ENCODE data around the gene MEGF6.

Gene MEGF6, protein sequence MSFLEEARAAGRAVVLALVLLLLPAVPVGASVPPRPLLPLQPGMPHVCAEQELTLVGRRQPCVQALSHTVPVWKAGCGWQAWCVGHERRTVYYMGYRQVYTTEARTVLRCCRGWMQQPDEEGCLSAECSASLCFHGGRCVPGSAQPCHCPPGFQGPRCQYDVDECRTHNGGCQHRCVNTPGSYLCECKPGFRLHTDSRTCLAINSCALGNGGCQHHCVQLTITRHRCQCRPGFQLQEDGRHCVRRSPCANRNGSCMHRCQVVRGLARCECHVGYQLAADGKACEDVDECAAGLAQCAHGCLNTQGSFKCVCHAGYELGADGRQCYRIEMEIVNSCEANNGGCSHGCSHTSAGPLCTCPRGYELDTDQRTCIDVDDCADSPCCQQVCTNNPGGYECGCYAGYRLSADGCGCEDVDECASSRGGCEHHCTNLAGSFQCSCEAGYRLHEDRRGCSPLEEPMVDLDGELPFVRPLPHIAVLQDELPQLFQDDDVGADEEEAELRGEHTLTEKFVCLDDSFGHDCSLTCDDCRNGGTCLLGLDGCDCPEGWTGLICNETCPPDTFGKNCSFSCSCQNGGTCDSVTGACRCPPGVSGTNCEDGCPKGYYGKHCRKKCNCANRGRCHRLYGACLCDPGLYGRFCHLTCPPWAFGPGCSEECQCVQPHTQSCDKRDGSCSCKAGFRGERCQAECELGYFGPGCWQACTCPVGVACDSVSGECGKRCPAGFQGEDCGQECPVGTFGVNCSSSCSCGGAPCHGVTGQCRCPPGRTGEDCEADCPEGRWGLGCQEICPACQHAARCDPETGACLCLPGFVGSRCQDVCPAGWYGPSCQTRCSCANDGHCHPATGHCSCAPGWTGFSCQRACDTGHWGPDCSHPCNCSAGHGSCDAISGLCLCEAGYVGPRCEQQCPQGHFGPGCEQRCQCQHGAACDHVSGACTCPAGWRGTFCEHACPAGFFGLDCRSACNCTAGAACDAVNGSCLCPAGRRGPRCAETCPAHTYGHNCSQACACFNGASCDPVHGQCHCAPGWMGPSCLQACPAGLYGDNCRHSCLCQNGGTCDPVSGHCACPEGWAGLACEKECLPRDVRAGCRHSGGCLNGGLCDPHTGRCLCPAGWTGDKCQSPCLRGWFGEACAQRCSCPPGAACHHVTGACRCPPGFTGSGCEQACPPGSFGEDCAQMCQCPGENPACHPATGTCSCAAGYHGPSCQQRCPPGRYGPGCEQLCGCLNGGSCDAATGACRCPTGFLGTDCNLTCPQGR (N-terminal part only)

DNA sequence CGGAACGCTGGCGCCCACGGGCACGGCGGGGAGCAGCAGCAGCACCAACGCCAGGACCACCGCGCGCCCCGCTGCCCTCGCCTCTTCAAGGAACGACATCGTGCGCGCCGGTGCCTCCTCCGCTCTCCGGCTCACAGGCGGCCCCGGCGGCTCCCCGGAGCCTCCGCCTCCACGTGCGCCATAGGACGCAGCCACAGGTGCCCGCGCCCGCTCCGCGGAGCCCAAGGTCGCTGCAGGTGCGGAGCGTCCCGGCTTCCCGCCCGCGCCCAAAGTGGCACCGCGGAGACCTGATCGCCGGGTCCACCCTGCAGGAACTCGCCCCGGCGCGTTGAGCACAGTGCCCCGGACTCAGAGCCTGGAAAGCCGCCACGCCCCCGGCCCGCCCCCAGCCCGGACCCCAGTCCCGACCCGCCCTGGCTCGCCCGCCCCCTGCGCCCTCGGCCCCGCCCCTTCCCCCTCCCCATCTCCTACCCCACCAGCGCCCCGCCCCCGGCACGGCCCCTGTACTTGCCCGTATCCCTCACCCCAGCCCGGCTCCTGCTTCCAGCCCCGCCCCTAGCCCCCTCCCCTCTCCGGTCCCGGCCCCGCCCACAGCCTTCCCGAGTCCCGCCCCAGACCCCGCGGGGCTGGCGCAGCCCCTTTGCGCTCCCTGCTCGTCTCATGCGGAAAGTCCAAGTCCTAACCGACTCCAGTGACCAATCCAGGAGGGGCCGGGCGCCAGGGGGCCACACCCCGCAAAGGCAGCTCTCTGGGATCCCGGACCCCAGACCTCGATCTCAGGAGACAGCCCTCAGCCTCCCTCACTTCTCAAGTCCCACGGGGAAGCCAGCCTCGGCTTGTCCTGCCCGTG, at the start of gene MEGF6:
MEGF6 (minus strand) TSS at position 339 of the 850 bp plus-strand sequence; CDS start at position 99, 240 bp downstream.
- DNase-seq (ENCODE audit: low read depth in 2 of 2) = peak; percentile 29 to 66

DNA sequence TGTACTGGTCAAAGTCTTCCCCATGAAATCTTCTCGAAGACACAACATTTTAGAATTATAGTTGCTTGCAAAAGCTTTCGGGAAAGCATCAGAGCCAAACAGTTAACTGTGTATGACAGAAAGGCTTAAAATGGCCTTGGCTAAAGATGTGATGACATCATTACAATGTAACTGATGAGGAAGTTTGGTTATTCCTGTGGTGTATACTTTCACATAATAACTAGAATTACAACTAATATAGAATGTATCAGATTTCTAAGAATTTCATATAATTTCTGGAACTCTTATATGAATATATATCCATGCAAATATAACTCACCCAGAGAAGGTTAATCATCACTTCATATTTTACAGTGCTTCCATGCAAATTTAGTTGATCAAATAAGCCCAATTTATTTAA, 49.4 kb upstream of the MEGF6 start:
- DNase-seq (ENCODE audit: low read depth in 2 of 2) = no peak

DNA sequence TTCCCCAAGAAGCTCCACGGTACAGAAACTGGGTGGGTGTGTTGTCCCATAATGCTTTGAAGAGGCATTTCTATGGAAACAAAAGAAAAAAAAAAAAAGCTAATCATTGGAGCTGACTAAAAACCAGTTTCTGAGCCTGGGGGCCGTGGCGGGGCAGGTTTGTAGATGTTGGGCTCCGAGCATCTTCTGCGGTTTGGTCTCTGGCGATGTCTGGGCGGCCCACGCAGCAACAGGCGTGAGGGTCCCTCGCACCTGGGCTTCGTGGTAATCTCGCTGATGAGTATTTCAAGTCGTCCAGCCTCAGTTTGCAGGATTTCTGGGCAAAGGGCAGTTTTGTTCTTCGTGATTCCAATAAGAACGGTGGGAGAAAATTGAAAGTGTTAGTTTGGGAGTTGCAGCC, 47.8 kb upstream of the MEGF6 start:
- DNase-seq (ENCODE audit: low read depth in 2 of 2) = no peak

DNA sequence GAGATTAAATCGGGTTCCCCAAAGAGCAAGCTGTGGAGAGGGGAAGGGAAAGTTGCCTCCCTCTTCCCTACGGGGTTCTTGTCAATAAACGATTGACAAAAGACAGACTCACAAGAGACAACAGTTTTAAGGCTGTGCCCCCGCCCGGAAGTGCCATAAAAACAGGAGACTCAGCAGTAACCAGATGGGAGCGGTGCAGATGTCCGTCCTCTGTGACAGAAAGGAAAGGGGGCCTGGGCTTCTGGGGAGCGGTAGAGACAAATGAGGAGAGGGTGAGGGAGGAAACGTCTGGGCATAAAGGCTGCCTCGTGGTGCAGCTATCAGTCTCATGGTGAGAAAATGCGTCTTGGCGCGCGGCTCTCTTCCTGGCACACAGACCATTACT, 46.9 kb upstream of the MEGF6 start:
- no peak for DNase-seq (ENCODE audit: low read depth in 2 of 2)

DNA sequence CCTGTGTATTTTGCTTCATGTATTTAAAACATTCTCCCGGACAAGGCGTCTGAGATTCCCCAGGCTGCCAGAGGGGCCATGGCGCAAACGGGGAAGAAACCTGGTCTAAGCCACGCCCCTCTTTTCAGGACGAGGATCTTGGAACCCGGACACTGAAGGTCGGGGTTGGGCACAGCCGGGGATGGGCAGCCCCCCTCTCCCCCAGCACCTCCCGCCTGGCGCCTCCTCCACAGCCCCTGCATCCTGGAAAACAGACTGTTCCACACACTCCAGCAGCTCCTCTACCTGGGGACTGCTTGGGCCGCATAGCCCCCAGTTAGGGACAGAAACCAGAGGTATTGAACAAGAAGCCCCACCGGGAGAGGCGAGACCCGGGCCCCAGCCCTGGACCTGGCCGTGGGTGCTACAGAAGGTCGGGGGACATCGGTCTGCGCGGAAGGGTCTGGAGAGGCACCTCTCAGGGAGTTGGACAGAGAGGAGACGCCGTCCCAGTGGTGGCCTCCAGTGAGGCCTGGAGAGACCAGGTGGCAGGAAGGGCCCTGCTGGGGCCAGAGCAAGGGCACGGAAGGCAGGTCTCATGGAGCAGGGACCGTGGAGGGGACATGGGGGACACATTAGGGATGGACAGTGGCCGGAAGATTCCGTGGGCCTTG, 46.4 kb upstream of the MEGF6 start:
- DNase-seq (ENCODE audit: low read depth in 2 of 2) = no peak

DNA sequence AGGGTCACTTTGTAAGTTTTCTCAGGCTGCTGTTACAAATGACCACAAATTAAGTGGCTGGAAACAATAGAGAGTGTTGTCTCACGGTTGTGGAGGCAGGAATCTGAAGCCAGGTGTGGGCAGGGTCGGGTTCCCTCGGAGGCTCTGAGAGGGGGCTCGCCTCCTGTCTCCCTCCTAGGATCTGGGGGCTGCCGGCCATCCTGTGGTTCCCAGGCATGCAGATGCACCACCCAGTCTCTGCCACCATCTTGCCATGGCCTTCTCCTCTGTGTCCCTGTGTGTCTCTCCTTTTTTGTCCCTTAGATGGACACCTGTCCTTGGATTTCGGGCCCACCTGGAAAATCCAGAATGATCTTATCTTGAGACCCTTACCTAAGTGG, 45.8 kb upstream of the MEGF6 start:
- no peak for DNase-seq (ENCODE audit: low read depth in 2 of 2)

DNA sequence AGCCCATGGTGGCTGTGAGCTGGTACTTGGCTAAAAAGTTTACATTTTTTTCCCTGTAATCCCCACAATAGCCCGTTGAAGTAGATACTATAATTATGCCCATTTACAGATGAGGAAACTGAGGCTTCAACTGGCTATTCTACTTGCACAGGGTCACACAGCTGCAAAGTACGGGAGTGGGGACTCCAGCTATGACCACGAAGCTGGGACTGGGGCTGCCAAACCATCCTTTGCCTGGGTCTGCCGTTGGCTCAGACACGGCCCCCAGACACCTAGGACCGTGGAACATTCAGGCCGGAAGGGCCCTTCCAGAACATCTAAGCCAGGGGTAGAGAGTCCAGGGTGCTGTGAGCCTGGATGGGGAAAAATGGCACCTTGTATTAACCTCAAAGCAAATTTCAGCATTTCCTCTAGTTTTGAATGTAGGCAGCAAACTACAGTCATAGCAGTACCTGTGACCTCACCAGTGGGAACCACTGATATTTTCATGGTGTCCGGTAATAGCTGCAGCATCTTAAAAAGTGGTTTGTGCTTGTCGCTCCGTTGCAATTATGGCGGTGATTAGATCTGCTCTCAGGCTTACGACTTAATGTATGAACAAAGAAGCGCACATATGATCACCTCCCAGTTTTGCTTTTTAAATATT, 45.3 kb upstream of the MEGF6 start:
- no peak for DNase-seq (ENCODE audit: low read depth in 2 of 2)

DNA sequence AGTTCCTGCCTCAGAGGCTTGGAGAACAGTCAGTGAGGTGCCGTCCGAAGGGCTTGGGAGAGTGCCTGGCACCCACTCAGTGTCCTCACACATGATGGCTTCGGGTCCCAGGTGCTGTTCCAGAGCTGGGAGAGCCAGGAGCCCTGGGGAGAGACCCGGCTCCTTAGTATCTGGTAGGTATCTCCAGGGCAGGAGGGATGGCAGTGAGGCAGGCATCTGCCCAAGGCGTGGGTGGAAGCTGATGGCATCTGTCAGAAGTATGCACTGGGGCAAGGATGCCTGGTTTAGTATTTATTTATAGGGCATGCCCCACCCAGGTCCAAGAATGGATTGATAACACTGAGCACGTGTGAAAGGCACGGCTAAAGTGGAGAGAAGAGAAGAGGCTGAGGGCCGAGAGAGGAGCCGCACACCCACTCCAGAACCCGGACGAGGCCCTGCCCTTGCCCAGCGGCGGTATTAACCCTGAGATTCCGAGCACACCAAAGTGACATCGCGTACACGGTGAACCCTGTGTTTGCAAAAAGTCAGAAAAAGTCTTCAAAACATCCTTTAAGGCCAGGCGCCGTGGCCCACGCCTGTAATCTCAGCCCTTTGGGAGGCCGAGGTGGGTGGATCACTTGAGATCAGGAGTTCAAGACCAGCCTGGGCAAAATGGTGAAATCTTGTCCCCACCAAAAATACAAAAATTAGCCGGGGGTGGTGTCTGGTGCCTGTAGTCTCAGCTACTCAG, 43.4 kb upstream of the MEGF6 start:
- DNase-seq (ENCODE audit: low read depth in 2 of 2) = no peak

DNA sequence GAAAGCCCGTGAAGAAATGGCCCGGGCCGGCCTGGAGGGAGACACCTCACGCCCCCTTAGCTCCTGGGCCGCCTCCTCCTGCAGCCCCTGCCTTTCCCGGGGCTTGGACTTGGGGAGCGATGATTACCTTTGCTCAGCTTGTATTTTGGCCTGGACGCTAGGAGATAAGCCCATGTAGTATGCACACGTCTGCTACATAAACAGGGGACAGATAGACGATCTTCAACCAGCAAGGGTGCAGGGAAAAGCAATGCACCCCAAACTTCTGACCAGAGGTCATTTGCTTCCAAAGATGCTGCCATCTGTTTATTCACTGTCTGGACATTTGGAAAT, 41.9 kb upstream of the MEGF6 start:
- no peak for DNase-seq (ENCODE audit: low read depth in 2 of 2)

DNA sequence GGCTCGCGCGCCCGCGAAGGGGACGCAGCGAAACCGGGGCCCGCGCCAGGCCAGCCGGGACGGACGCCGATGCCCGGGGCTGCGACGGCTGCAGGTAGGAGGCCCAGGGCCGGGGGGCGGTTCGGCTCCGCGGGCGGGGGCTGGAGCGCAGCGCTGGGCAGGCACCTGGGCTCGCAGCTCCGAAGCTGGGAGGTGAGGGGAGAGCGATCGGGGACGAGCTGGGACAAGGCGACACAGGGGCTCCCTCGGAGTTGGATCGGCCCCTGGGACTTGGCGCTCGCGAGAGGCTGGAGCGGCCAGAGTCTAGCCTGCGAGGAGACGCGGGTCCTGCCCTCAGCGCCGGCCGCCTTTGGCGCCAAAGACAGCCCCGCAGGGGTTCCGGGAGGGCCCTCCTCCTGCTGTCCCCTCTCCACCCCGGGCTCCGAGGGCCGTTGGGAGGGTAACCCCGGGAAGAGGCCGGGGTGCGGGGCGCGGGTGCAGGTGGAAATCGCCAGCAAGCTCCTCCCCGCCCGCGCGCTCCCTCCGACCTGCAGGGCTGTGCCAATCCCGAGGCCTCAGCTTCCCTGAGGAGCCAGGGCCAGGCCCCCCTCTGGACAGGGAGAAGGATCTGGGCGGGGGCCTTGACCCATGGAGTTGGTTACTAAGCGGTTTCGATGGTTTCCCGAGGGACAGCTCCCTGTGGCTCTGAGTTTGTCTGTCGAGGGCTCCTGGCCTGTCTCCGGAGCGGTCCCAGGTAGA, 41.4 kb upstream of the MEGF6 start:
- DNase-seq (ENCODE audit: low read depth in 2 of 2) = no peak

DNA sequence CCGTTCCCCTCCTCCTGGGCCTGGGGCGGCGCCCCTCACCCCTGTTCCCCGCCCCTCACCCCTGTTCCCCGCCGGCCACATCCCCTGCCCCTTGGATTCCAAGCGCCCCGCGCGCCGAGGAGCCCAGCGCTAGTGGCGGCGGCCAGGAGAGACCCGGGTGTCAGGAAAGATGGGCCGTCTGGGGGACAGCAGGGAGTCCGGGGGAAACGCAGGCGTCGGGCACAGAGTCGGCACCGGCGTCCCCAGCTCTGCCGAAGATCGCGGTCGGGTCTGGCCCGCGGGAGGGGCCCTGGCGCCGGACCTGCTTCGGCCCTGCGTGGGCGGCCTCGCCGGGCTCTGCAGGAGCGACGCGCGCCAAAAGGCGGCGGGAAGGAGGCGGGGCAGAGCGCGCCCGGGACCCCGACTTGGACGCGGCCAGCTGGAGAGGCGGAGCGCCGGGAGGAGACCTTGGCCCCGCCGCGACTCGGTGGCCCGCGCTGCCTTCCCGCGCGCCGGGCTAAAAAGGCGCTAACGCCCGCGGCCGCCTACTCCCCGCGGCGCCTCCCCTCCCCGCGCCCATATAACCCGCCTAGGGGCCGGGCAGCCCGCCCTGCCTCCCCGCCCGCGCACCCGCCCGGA, 40.7 kb upstream of the MEGF6 start, which contains the start of gene TP73:
TP73 (plus strand) TSS at position 587 of the 618 bp plus-strand sequence. CDS start 29,850 bp downstream, outside the sequence.
- DNase-seq (ENCODE audit: low read depth in 2 of 2) = no peak

DNA sequence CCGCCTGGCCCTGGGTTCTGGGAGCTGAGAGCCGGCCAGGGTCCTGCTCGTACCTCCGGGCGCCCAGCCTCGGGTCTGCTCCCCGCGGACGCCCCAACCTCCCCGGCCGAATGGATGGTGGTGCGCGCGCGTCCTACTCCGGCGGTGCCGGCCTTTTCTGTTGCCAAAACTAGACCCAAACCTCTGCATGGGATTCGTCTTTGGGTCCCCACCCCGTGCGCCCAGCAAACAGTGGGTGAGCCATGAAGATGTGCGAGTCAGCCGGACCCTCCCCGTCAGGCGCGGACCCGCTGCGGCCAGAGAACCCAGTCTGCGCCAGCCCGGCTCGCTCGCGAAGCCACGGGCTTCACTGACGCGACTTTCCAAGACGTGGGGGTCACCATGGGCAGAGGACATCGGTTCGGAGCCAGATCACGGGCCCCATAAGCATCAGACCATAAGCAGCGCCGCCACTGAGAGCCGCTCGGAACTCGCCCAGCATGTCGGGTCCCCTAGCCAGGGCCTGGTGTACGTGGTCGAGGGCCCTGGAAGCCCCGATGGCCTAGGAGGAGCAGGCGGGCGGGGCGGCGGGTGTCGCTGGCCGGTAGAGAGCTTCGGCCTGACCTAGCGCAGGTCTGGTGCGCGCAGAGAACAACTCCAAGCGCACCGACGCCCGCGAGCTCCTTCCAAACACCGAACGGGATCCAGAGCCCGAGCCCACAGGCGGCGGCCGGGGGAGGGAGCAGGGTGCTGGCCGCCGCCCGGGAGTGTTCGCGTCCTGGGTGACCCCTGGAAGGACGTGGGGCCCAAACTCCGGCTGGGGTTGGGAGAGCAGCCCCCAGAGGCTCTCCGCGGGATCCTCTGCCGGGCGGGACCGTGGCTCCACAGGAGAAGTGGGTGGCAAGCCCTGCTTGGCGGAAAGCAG, 40.0 kb upstream of the MEGF6 start:
- no peak for DNase-seq (ENCODE audit: low read depth in 2 of 2)

DNA sequence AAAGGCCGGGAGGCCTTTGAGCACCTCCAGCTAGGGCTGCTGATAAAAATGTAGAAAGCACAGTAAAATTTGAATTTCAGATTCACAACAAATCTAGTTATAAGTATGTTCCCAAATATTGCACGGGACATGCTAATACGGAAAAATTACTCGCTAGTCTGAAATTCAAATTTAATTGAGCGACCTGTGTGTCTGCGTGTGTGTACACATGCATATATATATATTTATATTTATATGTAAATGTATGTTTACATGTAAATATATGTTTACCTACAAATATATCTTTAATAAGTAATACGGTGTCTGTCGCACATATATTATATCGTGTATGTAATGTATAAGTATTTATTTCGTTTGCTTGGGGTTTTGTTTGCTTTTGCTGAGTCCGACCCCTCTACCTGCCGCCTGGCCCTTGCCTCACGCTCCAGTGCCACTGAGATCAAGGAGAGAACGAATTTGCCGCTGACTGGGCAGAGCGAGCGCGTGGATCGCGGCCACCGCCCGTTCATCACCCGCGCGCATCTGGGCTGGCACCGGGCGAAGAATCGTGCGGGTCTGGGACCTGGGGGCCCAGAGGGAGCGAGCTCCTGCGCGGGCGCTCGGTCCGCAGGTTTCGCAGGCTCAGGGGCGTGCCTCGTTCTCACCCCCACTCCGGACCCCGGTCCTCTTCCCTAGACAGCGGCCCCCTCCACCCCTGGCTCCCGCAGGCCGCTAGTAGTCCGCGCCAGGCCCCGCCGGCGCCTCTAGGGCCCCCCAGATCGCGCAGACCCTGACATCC, 39.1 kb upstream of the MEGF6 start:
- DNase-seq (ENCODE audit: low read depth in 2 of 2) = no peak

DNA sequence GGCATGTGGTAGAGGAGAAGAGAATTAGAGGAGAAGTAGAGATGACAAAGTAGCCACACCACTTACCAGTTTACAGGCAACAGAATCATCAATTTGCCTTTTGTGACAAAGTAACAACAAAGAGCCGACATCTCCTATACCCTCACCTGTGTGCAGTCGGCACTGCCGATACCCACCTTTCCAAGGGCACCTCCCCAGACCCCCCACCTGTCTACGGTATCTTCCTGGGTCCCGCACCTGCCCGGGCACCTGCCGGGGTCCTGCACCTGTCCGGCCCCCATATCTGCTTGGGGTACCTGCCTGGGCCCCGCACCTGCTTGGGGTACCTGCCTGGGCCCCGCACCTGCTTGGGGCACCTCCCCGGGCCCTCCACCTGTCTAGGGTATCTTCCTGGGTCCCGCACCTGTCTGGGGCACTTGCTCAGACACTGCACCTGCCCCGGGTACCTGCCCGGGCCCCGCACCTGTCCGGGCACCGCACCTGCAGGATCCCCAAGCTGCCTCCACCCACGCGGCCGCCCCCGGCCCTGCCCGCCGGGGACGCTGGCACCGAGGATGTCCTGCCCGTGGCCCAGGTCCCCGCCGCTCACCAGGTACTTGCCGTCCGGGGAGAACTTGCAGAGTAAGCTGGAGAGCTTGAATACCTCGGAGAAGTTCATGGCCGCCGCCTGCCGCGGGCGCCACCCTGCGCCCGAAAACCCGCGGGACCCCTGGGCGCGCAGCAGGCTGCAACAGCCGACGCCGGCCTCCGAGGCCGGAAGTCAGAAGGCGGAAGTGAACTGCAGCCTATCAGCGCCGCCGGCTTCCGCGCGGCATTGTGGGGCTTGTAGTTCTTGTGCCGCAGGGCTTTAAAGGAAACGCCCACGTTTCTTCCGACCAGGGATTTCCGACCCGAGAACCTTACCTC, 38.3 kb upstream of the MEGF6 start, which contains the start of gene WRAP73:
WRAP73 (minus strand) TSS at position 762 of the 906 bp plus-strand sequence; CDS start at position 658, 104 bp downstream.
- DNase-seq (ENCODE audit: low read depth in 2 of 2) = peak; percentile 85 to 86

DNA sequence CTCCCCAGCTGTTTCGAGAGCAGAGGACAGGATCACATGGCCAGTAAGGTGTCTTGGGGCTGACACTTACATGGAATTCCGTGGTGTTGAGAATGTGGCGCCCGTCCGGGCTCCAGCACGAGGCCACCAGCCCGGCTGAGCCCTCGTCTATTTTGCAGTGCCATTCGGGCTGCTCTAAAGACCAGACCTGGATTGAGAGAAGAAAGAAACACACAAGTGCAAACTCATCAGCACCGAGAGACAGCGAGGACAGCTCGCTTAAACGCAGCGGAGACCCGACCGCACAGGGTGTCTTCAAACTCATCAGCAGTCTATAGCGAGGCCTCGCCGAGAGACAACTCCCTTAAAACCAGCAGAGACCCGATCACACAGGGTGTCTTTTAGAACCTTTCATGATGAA, 35.3 kb upstream of the MEGF6 start:
- no peak for DNase-seq (ENCODE audit: low read depth in 2 of 2)
